Loucy (cell line): ENCODE data around the gene VPS8.

ENCODE experiments used
- H2AFZ ChIP-seq: fragments of 200-600 bp; sonication (generic); 2 replicates; pipeline ENCODE4 v1.6.0; 2016; ENCODE audit warnings: antibody characterized with exemption, mild to moderate bottlenecking, low read length, moderate library complexity
- H3F3A ChIP-seq: fragments of 200-600 bp; 2 replicates; pipeline ENCODE4 v1.6.0; 2016; ENCODE audit warnings: antibody characterized with exemption, low read depth, mild to moderate bottlenecking
- H3K27me3 ChIP-seq: fragments of 200-600 bp; sonication (generic); 2 replicates; pipeline ENCODE4 v1.6.1; 2014; ENCODE audit warnings: low read length, mild to moderate bottlenecking; ENCODE audit not compliant: insufficient read depth, poor library complexity, severe bottlenecking
- H3K36me3 ChIP-seq: fragments of 200-600 bp; sonication (generic); 2 replicates; pipeline ENCODE4 v1.6.1; 2016; ENCODE audit warnings: low read length; ENCODE audit not compliant: insufficient read depth
- H3K4me1 ChIP-seq: fragments of 200-600 bp; sonication (generic); 2 replicates; pipeline ENCODE4 v1.5.1; 2014; ENCODE audit warnings: low read length, mild to moderate bottlenecking; ENCODE audit not compliant: insufficient read depth, poor library complexity, severe bottlenecking
- H3K4me2 ChIP-seq: fragments of 200-600 bp; sonication (generic); 2 replicates; pipeline ENCODE4 v1.6.0; 2014; ENCODE audit warnings: antibody characterized with exemption, low read length, low read depth, mild to moderate bottlenecking; ENCODE audit not compliant: poor library complexity, severe bottlenecking
- H3K4me3 ChIP-seq: fragments of 200-600 bp; sonication (generic); 2 replicates; pipeline ENCODE4 v1.5.1; 2014; ENCODE audit warnings: low read length, mild to moderate bottlenecking, mixed read lengths; ENCODE audit not compliant: poor library complexity, severe bottlenecking
- H3K79me2 ChIP-seq: fragments of 200-600 bp; sonication (generic); 2 replicates; pipeline ENCODE4 v1.6.1; 2014; ENCODE audit warnings: low read length; ENCODE audit not compliant: insufficient read depth
- H3K9ac ChIP-seq: fragments of 200-600 bp; sonication (generic); 2 replicates; pipeline ENCODE4 v1.6.0; 2014; ENCODE audit warnings: mild to moderate bottlenecking, low read depth, low read length, moderate library complexity; ENCODE audit not compliant: poor library complexity, severe bottlenecking
- H3K9me2 ChIP-seq: fragments of 200-600 bp; sonication (generic); replicated peaks from 2 replicates; pipeline ENCODE4 v1.6.1; 2016; ENCODE audit warnings: low read depth, low read length, mixed read lengths
- H3K9me3 ChIP-seq: fragments of 200-600 bp; sonication (generic); 2 replicates; pipeline ENCODE4 v1.6.1; 2014; ENCODE audit warnings: mild to moderate bottlenecking, antibody characterized with exemption, low read length, low read depth; ENCODE audit not compliant: insufficient read depth
- H4K20me1 ChIP-seq: fragments of 200-600 bp; sonication (generic); 2 replicates; pipeline ENCODE4 v1.6.0; 2014; ENCODE audit warnings: antibody characterized with exemption, low read length, mild to moderate bottlenecking; ENCODE audit not compliant: insufficient read depth, poor library complexity, severe bottlenecking
- EZH2phosphoT487 ChIP-seq: fragments of 200-600 bp; IDR thresholded peaks from 2 replicates; pipeline ENCODE4 v1.6.1; 2018; ENCODE audit warnings: antibody characterized with exemption, mild to moderate bottlenecking, moderate library complexity, borderline replicate concordance
- TF ChIP-seq, protein P1 (sequence below): fragments of 200-600 bp; sonication (generic); conservative IDR thresholded peaks from 2 replicates; pipeline ENCODE4 v1.5.1; 2014; ENCODE audit warnings: mild to moderate bottlenecking, antibody characterized with exemption, low read length

The VPS8 gene

DNA sequence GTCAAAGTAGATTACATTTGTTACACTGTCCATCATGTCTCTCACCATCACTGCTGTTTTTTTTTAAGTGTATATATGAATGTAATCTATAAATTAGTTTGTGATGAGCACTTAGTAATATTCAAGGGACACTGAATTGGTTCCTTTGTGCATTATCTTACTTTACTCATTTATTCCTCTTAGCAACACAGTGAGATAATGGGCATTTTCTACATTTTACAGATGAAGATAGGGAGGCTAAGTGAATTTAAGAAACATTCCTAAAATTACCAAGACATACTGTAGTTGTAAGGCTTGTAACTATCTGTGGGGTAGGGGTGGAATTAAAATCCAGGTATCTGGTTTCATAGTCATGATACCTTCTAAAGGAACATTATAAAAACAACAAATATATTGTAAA is 33.9 kb downstream of the VPS8 start:
- H3K4me1 ChIP-seq: no peaks in the 10 kb centered on the region
- no peaks in the 10 kb centered on the region for H3F3A ChIP-seq
- TF ChIP-seq, protein P1, sequence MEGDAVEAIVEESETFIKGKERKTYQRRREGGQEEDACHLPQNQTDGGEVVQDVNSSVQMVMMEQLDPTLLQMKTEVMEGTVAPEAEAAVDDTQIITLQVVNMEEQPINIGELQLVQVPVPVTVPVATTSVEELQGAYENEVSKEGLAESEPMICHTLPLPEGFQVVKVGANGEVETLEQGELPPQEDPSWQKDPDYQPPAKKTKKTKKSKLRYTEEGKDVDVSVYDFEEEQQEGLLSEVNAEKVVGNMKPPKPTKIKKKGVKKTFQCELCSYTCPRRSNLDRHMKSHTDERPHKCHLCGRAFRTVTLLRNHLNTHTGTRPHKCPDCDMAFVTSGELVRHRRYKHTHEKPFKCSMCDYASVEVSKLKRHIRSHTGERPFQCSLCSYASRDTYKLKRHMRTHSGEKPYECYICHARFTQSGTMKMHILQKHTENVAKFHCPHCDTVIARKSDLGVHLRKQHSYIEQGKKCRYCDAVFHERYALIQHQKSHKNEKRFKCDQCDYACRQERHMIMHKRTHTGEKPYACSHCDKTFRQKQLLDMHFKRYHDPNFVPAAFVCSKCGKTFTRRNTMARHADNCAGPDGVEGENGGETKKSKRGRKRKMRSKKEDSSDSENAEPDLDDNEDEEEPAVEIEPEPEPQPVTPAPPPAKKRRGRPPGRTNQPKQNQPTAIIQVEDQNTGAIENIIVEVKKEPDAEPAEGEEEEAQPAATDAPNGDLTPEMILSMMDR: no peak
- no peak for TF ChIP-seq EZH2phosphoT487
- no peak overlapping the region for H2AFZ ChIP-seq
- no peak overlapping the region for H3K4me2 ChIP-seq
- no peaks in the 10 kb centered on the region for H3K27me3 ChIP-seq
- H4K20me1 ChIP-seq: no peaks in the 10 kb centered on the region
- H3K9ac ChIP-seq: no peak overlapping the region
- no peak overlapping the region for H3K4me3 ChIP-seq
- peaks cover 5% of the 10 kb centered on the region; the same call in 1 of the 2 replicates for H3K36me3 ChIP-seq
- no peaks in the 10 kb centered on the region for H3K9me2 ChIP-seq
- H3K9me3 ChIP-seq: no peaks in the 10 kb centered on the region
- H3K79me2 ChIP-seq: no peaks in the 10 kb centered on the region

DNA sequence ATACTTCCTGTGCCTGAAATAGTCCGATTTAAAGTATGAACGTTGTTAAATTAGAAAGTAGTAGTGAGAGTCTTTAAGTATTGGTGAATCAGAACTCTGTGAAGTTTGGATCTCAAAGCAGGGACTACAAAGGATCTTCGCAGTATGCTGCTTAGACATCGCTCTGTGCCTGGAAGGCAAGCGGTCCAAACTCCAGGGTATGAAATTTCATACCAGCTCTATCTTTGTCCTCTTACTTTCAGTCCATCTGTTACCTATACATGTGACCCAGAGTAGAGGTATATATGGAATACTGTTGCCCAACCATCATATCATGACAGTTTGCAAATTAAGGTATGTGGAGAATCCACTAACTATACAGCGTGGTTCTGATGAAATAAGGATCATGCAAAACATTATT is 34.5 kb downstream of the VPS8 start:
- Histone ChIP-seq H3K27me3 (no peaks in the 10 kb centered on the region), H2AFZ (no peak overlapping the region), H3K4me3 (no peak overlapping the region), H3K9me2 (no peaks in the 10 kb centered on the region), H3K79me2 (no peaks in the 10 kb centered on the region), H3K4me1 (no peaks in the 10 kb centered on the region), H4K20me1 (no peaks in the 10 kb centered on the region), H3K9me3 (no peaks in the 10 kb centered on the region), H3K9ac (no peak overlapping the region), H3F3A (no peaks in the 10 kb centered on the region), H3K4me2 (no peak overlapping the region), H3K36me3 (peaks cover 12% of the 10 kb centered on the region; the same call in 1 of the 2 replicates)
- TF ChIP-seq, protein P1: no peak
- no peak for TF ChIP-seq EZH2phosphoT487

DNA sequence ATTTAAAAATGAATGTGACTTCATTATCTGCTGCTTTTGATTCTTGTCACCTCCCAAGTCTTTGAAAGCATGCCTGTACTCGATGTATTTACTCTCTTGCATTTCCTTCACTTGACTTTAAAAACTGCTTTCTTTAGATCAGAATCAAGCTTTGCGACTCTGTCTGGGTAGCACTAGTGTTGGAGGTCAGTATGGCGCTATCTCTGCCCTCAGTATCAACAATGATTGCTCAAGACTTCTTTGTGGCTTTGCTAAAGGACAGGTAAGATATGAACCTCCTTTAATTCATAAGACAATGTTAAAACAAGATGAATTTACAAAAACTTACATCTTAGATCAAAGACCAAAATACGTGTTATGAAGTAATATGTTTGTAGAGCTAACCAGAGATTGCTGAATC is 37.0 kb downstream of the VPS8 start:
- H3K27me3 ChIP-seq: no peaks in the 10 kb centered on the region
- H2AFZ ChIP-seq: no peak overlapping the region
- no peak overlapping the region for H3K4me3 ChIP-seq
- no peaks in the 10 kb centered on the region for H3K9me2 ChIP-seq
- H4K20me1 ChIP-seq: no peaks in the 10 kb centered on the region
- H3K79me2 ChIP-seq: no peaks in the 10 kb centered on the region
- TF ChIP-seq, protein P1: no peak
- no peak for TF ChIP-seq EZH2phosphoT487
- peaks cover 27% of the 10 kb centered on the region; the same call in 1 of the 2 replicates for H3K36me3 ChIP-seq
- H3F3A ChIP-seq: no peaks in the 10 kb centered on the region
- no peak overlapping the region for H3K9ac ChIP-seq
- H3K9me3 ChIP-seq: no peaks in the 10 kb centered on the region
- H3K4me2 ChIP-seq: no peak overlapping the region
- no peaks in the 10 kb centered on the region for H3K4me1 ChIP-seq
